H9 (cell line): Measurements from ENCODE around the gene NEURL4. TPM values are rescaled to one million over a fixed set of nuclear protein-coding genes. Genes with fewer than 3 reads are reported as not detected.

Experiments
- DNase-seq: peaks from one replicate; pipeline ENCODE4 v3.0.0-alpha.2; 2017
- H2AFZ ChIP-seq: one replicate; pipeline ENCODE4 v1.6.1; 2013; ENCODE audit warnings: mild to moderate bottlenecking, low read length, control low read depth, moderate library complexity
- H2AK5ac ChIP-seq: 2 replicates; pipeline ENCODE4 v1.6.1; 2013; ENCODE audit warnings: low read length, control low read depth, mixed read lengths; ENCODE audit not compliant: insufficient read length
- H2BK120ac ChIP-seq: one replicate; pipeline ENCODE4 v1.6.1; 2013; ENCODE audit warnings: low read depth, mild to moderate bottlenecking, low read length, control low read depth, inconsistent platforms; ENCODE audit not compliant: poor library complexity, severe bottlenecking
- H2BK12ac ChIP-seq: 2 replicates; pipeline ENCODE4 v1.6.1; 2013; ENCODE audit warnings: low read length, control low read depth, mixed read lengths, low read depth; ENCODE audit not compliant: insufficient read length
- H2BK15ac ChIP-seq: 2 replicates; pipeline ENCODE4 v1.6.1; 2013; ENCODE audit warnings: low read depth, low read length, control low read depth
- H2BK20ac ChIP-seq: one replicate; pipeline ENCODE4 v1.6.1; 2013; ENCODE audit warnings: low read depth, mild to moderate bottlenecking, low read length, control low read depth, inconsistent platforms; ENCODE audit not compliant: poor library complexity, severe bottlenecking
- H2BK5ac ChIP-seq: 2 replicates; pipeline ENCODE4 v1.6.1; 2013; ENCODE audit warnings: low read length, control low read depth, mixed read lengths; ENCODE audit not compliant: insufficient read length
- H3K14ac ChIP-seq: 2 replicates; pipeline ENCODE4 v1.6.1; 2013; ENCODE audit warnings: low read length, control low read depth; ENCODE audit not compliant: insufficient read depth
- H3K18ac ChIP-seq: 2 replicates; pipeline ENCODE4 v1.6.1; 2013; ENCODE audit warnings: low read depth, mild to moderate bottlenecking, mixed read lengths, low read length, control low read depth; ENCODE audit not compliant: insufficient read length
- H3K23ac ChIP-seq: 2 replicates; pipeline ENCODE4 v1.6.1; 2013; ENCODE audit warnings: low read length, control low read depth, mixed read lengths, low read depth; ENCODE audit not compliant: insufficient read length
- H3K23me2 ChIP-seq: 2 replicates; pipeline ENCODE4 v1.6.1; 2013; ENCODE audit warnings: low read depth, mild to moderate bottlenecking, mixed read lengths, low read length, control low read depth; ENCODE audit not compliant: insufficient read length, poor library complexity, severe bottlenecking
- H3K27ac ChIP-seq: 2 replicates; pipeline ENCODE4 v1.5.1; 2013; ENCODE audit warnings: low read length, control low read depth, mixed read lengths, low read depth; ENCODE audit not compliant: insufficient read length
- H3K27me3 ChIP-seq: 2 replicates; pipeline ENCODE4 v1.6.1; 2013; ENCODE audit warnings: low read length, control low read depth, inconsistent platforms; ENCODE audit not compliant: insufficient read depth
- H3K4ac ChIP-seq: 2 replicates; pipeline ENCODE4 v1.6.1; 2013; ENCODE audit warnings: low read depth, mild to moderate bottlenecking, control low read depth, inconsistent platforms, low read length, moderate library complexity
- H3K4me1 ChIP-seq: 2 replicates; pipeline ENCODE4 v1.6.1; 2013; ENCODE audit warnings: low read length, control low read depth, inconsistent platforms; ENCODE audit not compliant: insufficient read depth
- H3K4me2 ChIP-seq: 2 replicates; pipeline ENCODE4 v1.6.1; 2013; ENCODE audit warnings: low read length, control low read depth, mixed read lengths; ENCODE audit not compliant: insufficient read length, insufficient read depth
- H3K56ac ChIP-seq: 2 replicates; pipeline ENCODE4 v1.6.1; 2013; ENCODE audit warnings: low read depth, mild to moderate bottlenecking, mixed read lengths, low read length, control low read depth; ENCODE audit not compliant: insufficient read length
- H3K79me1 ChIP-seq: 2 replicates; pipeline ENCODE4 v1.6.1; 2013; ENCODE audit warnings: low read depth, mild to moderate bottlenecking, moderate library complexity, low read length, control low read depth, inconsistent platforms; ENCODE audit not compliant: insufficient read depth, poor library complexity, severe bottlenecking
- H3K79me2 ChIP-seq: 2 replicates; pipeline ENCODE4 v1.6.1; 2013; ENCODE audit warnings: low read length, control low read depth, inconsistent platforms; ENCODE audit not compliant: insufficient read depth
- H3K9ac ChIP-seq: 2 replicates; pipeline ENCODE4 v1.6.1; 2013; ENCODE audit warnings: low read length, control low read depth, mixed read lengths; ENCODE audit not compliant: insufficient read length; ENCODE audit errors: extremely low read depth
- H3K9me3 ChIP-seq: one replicate; pipeline ENCODE4 v1.6.1; 2013; ENCODE audit warnings: low read depth, low read length, inconsistent platforms; ENCODE audit not compliant: control insufficient read depth
- H3T11ph ChIP-seq: one replicate; pipeline ENCODE4 v1.6.1; 2013; ENCODE audit warnings: mild to moderate bottlenecking, low read length, control low read depth, inconsistent platforms
- H4K20me1 ChIP-seq: one replicate; pipeline ENCODE4 v1.6.1; 2013; ENCODE audit not compliant: control insufficient read depth, insufficient read length, insufficient read depth
- H4K5ac ChIP-seq: 2 replicates; pipeline ENCODE4 v1.6.1; 2013; ENCODE audit warnings: low read depth, mild to moderate bottlenecking, mixed read lengths, low read length, control low read depth; ENCODE audit not compliant: insufficient read length
- H4K8ac ChIP-seq: replicated peaks from 2 replicates; pipeline ENCODE4 v1.6.1; 2013; ENCODE audit warnings: low read length, control low read depth, mixed read lengths, low read depth; ENCODE audit not compliant: insufficient read length
- H4K91ac ChIP-seq: 2 replicates; pipeline ENCODE4 v1.6.1; 2013; ENCODE audit warnings: low read depth, mild to moderate bottlenecking, moderate library complexity, mixed read lengths, low read length, control low read depth; ENCODE audit not compliant: insufficient read length
- H3K27ac Mint-ChIP-seq, 3 experiments: 2 replicates in 2 of 3; 3 replicates in 1 of 3; pipeline ENCODE4 v1.8.0; 2020 to 2021; ENCODE audit warnings: mixed read lengths in 3 of 3, mild to moderate bottlenecking in 1 of 3, moderate library complexity in 1 of 3
- H3K27me3 Mint-ChIP-seq: 2 replicates; pipeline ENCODE4 v1.8.0; 2021; ENCODE audit warnings: low read depth, mild to moderate bottlenecking, moderate library complexity, mixed read lengths
- H3K36me3 Mint-ChIP-seq, 3 experiments: 2 replicates in 2 of 3; 3 replicates in 1 of 3; pipeline ENCODE4 v1.8.0; 2020 to 2021; ENCODE audit warnings: low read depth in 3 of 3, mixed read lengths in 3 of 3; ENCODE audit not compliant: insufficient read depth in 1 of 3
- H3K4me1 Mint-ChIP-seq, 2 experiments: 2 replicates each; pipeline ENCODE4 v1.8.0; 2020; ENCODE audit warnings: mixed read lengths in 2 of 2
- H3K4me3 Mint-ChIP-seq, 2 experiments: 2 replicates in 1 of 2; 3 replicates in 1 of 2; pipeline ENCODE4 v1.8.0; 2020 to 2021; ENCODE audit warnings: mild to moderate bottlenecking in 2 of 2, mixed read lengths in 2 of 2, moderate library complexity in 1 of 2
- H3K9me3 Mint-ChIP-seq, 2 experiments: 2 replicates in 1 of 2; 3 replicates in 1 of 2; pipeline ENCODE4 v1.8.0; 2020; ENCODE audit warnings: mild to moderate bottlenecking in 2 of 2, mixed read lengths in 2 of 2, moderate library complexity in 1 of 2
- CTCF ChIP-seq: fragments of 200-600 bp; sonication (generic); conservative IDR thresholded peaks from 3 replicates; pipeline ENCODE4 v1.8.0; 2021; ENCODE audit warnings: antibody characterized with exemption, mild to moderate bottlenecking
- whole genome bisulfite sequencing: extraction: QIAGEN DNeasy Blood & Tissue Kit; methylation state at CpG from one replicate; pipeline ENCODE4 v1.1.7; 2013; ENCODE audit warnings: missing lambda C conversion rate, low lambda C conversion rate, mixed read lengths; ENCODE audit not compliant: insufficient read length; ENCODE audit errors: extremely low coverage; 5-methylcytosine and 5-hydroxymethylcytosine counted together
- total RNA-seq: library from RNA; stranded (reverse); gene quantifications from 2 replicates; pipeline ENCODE4 v1.2.1, GENCODE V29; 2021

NEURL4 gene
- total RNA-seq, 1 experiment from 2014 or later: 54.8 TPM

- Histone ChIP-seq H2BK120ac (no peak within 1 kb of the TSS), H3K56ac (no peak within 1 kb of the TSS), H3K4me2 (peak within 1 kb of the TSS; percentile 91), H3K27me3 (peaks cover 2% of the 10 kb centered on the region), H2BK5ac (no peak within 1 kb of the TSS), H3K79me1 (no peaks in the 10 kb centered on the region), H4K20me1 (no peaks in the 10 kb centered on the region), H3K27ac (no peak within 1 kb of the TSS), H3K4me1 (peaks cover 4% of the 10 kb centered on the region; the same call in 1 of the 2 replicates), H4K8ac (no peak within 1 kb of the TSS), H3K18ac (peak within 1 kb of the TSS; percentile 95), H4K91ac (no peak within 1 kb of the TSS), H3T11ph (no peak within 1 kb of the TSS), H4K5ac (no peak within 1 kb of the TSS), H2AK5ac (no peak within 1 kb of the TSS), H3K23me2 (peaks cover 4% of the 10 kb centered on the region), H2AFZ (no peak within 1 kb of the TSS), H3K4ac (no peak within 1 kb of the TSS), H3K14ac (peak within 1 kb of the TSS; percentile 89; the same call in 1 of the 2 replicates), H2BK12ac (no peak within 1 kb of the TSS), H2BK20ac (no peak within 1 kb of the TSS), H3K79me2 (no peaks in the 10 kb centered on the region), H3K23ac (no peak within 1 kb of the TSS), H3K9ac (peak within 1 kb of the TSS; percentile 22), H3K9me3 (no peaks in the 10 kb centered on the region), H2BK15ac (no peak within 1 kb of the TSS)
- H3K36me3 Mint-ChIP-seq: peaks cover 0 to 3% (median 0%) of the 10 kb centered on the region in 3 experiments; a peak in 2 of 7 replicates
- peaks cover 71% of the 10 kb centered on the region for H3K27me3 Mint-ChIP-seq
- peaks cover 12 to 25% of the 10 kb centered on the region in 2 experiments for H3K4me1 Mint-ChIP-seq
- H3K27ac Mint-ChIP-seq: peak within 1 kb of the TSS in 1 of 3 experiments; percentile 36; a peak in 2 of 7 replicates
- DNase-seq: peak; percentile 100
- no peak for TF ChIP-seq CTCF
- peaks cover 3% of the 10 kb centered on the region in 2 experiments; a peak in 3 of 5 replicates for H3K9me3 Mint-ChIP-seq
- H3K4me3 Mint-ChIP-seq: peak within 1 kb of the TSS; percentile 61 to 83
- no CpG with 5 or more reads among the region's 57 CpGs for WGBS
These were observed 34.5 kb downstream of the NEURL4 start, which contains the start of gene YBX2 for GRCh38 chr17:7294614-7295153. YBX2 (minus strand) TSS chr17:7294639; CDS start chr17:7294500, 139 bp downstream.
